Fibroblast of skin of back (primary cell): ENCODE data around the gene NLRX1.
"Not testable (repeated sequence)": the region's sequence is repeated elsewhere in the genome, so short reads cannot be mapped to it uniquely, and the experiment has no call there.

ENCODE experiments used
- DNase-seq: peaks from one replicate; pipeline ENCODE4 v3.0.0-alpha.2; 2013

NLRX1 gene

GRCh38 chr11:119185981-119186634 is 17.6 kb downstream of the NLRX1 start:
- no peak for DNase-seq

GRCh38 chr11:119187123-119187892 is 18.8 kb downstream of the NLRX1 start:
- DNase-seq: no peak

GRCh38 chr11:119188067-119188466 is 19.5 kb downstream of the NLRX1 start:
- DNase-seq: no peak

GRCh38 chr11:119188887-119189286 is 20.4 kb downstream of the NLRX1 start:
- DNase-seq: no peak

GRCh38 chr11:119189393-119189792 is 20.9 kb downstream of the NLRX1 start:
- DNase-seq: no peak

- no peak for DNase-seq
These were observed 22.0 kb downstream of the NLRX1 start for GRCh38 chr11:119190531-119190930.

- not testable (repeated sequence) for DNase-seq
These were observed 22.7 kb downstream of the NLRX1 start for GRCh38 chr11:119191265-119191664.

GRCh38 chr11:119192111-119192510 is 23.6 kb downstream of the NLRX1 start:
- no peak for DNase-seq

GRCh38 chr11:119193001-119193400 is 24.5 kb downstream of the NLRX1 start:
- no peak for DNase-seq

- DNase-seq: no peak
These were observed 25.1 kb downstream of the NLRX1 start for GRCh38 chr11:119193626-119194025.

- DNase-seq: no peak
These were observed 26.4 kb downstream of the NLRX1 start for GRCh38 chr11:119194811-119195440.

GRCh38 chr11:119195680-119196079 is 27.2 kb downstream of the NLRX1 start:
- peak; percentile 60 for DNase-seq

GRCh38 chr11:119196833-119197483 is 28.4 kb downstream of the NLRX1 start:
- DNase-seq: peak; percentile 69

GRCh38 chr11:119198925-119199324 is 30.4 kb downstream of the NLRX1 start:
- DNase-seq: no peak

GRCh38 chr11:119201236-119201635 is 32.7 kb downstream of the NLRX1 start:
- not testable (repeated sequence) for DNase-seq

GRCh38 chr11:119202554-119202953 is 34.0 kb downstream of the NLRX1 start:
- no peak for DNase-seq

GRCh38 chr11:119204066-119204465 is 35.5 kb downstream of the NLRX1 start:
- no peak for DNase-seq

- DNase-seq: no peak
These were observed 36.6 kb downstream of the NLRX1 start for GRCh38 chr11:119205080-119205479.

- peak; percentile 87 for DNase-seq
These were observed 37.3 kb downstream of the NLRX1 start, which contains the start of gene CBL for GRCh38 chr11:119205574-119206510. TSS of gene CBL (plus strand) at chr11:119206339. CDS start at chr11:119206418, 79 bp downstream.

- peak; percentile 10 for DNase-seq
These were observed 38.2 kb downstream of the NLRX1 start for GRCh38 chr11:119206511-119207414.
